Keratinocyte (primary cell): ENCODE data around the gene DUSP6. TPM values are rescaled to one million over a fixed set of nuclear protein-coding genes. Genes with fewer than 3 reads are reported as not detected.

Experiments used
- DNase-seq: peaks from one replicate; pipeline ENCODE4 v3.0.0-alpha.2; 2011; ENCODE audit warnings: low read depth, missing footprints, low spot score
- FAIRE-seq: peaks from 2 replicates; lab custom pipeline; 2011; peaks lifted over from hg19 to GRCh38; lab: Jason Lieb, UNC
- H2AFZ ChIP-seq: 2 replicates; pipeline ENCODE4 v1.6.0; 2012; ENCODE audit warnings: low read length, control low read depth, inconsistent platforms; ENCODE audit not compliant: control insufficient read depth
- H3K27ac ChIP-seq: 2 replicates; pipeline ENCODE4 v1.5.1; 2011; ENCODE audit warnings: low read length; ENCODE audit not compliant: control insufficient read depth, insufficient read depth
- H3K27me3 ChIP-seq: 3 replicates; pipeline ENCODE4 v1.6.0; 2011; ENCODE audit warnings: low read length; ENCODE audit not compliant: control insufficient read depth, insufficient read depth; ENCODE audit errors: extremely low read depth
- H3K36me3 ChIP-seq, 2 experiments: 2 replicates in 1 of 2; 3 replicates in 1 of 2; pipeline ENCODE4 v1.5.1; 2011; ENCODE audit warnings: low read length in 2 of 2, mild to moderate bottlenecking in 1 of 2; ENCODE audit not compliant: control insufficient read depth in 2 of 2, insufficient read depth in 2 of 2; ENCODE audit errors: extremely low read depth in 1 of 2
- H3K4me1 ChIP-seq: 3 replicates; pipeline ENCODE4 v1.5.1; 2011; ENCODE audit warnings: low read length; ENCODE audit not compliant: control insufficient read depth, insufficient read depth; ENCODE audit errors: extremely low read depth
- H3K4me2 ChIP-seq: 3 replicates; pipeline ENCODE4 v1.6.0; 2011; ENCODE audit warnings: low read depth, low read length; ENCODE audit not compliant: control insufficient read depth, insufficient read depth; ENCODE audit errors: extremely low read depth
- H3K4me3 ChIP-seq, 3 experiments: fragments of 200-600 bp in 1 of 3; sonication (generic) in 1 of 3; 2 replicates in 2 of 3; 3 replicates in 1 of 3; pipeline ENCODE4 v1.5.1; 2011 to 2016; ENCODE audit warnings: low read length in 3 of 3, mild to moderate bottlenecking in 3 of 3, control low read depth in 2 of 3, inconsistent platforms in 1 of 3, low read depth in 1 of 3, mixed read lengths in 1 of 3, mixed run types in 1 of 3, moderate library complexity in 1 of 3; ENCODE audit not compliant: control insufficient read depth in 2 of 3, insufficient read depth in 2 of 3; ENCODE audit errors: extremely low read depth in 1 of 3
- H3K79me2 ChIP-seq: 2 replicates; pipeline ENCODE4 v1.6.0; 2012; ENCODE audit warnings: low read length; ENCODE audit not compliant: control insufficient read depth, insufficient read depth
- H3K9ac ChIP-seq: 3 replicates; pipeline ENCODE4 v1.6.0; 2011; ENCODE audit warnings: low read length; ENCODE audit not compliant: control insufficient read depth, insufficient read depth; ENCODE audit errors: extremely low read depth
- H3K9me1 ChIP-seq: 3 replicates; pipeline ENCODE4 v1.6.0; 2011; ENCODE audit warnings: low read length; ENCODE audit not compliant: control insufficient read depth, insufficient read depth; ENCODE audit errors: extremely low read depth
- H3K9me3 ChIP-seq: 2 replicates; pipeline ENCODE4 v1.5.1; 2012; ENCODE audit warnings: low read depth, low read length; ENCODE audit not compliant: control insufficient read depth
- H4K20me1 ChIP-seq: 3 replicates; pipeline ENCODE4 v1.6.0; 2011; ENCODE audit warnings: low read length; ENCODE audit not compliant: control insufficient read depth, insufficient read depth; ENCODE audit errors: extremely low read depth
- CTCF ChIP-seq, 3 experiments: IDR thresholded peaks in 1 of 3; conservative IDR thresholded peaks in 1 of 3; optimal IDR thresholded peaks in 1 of 3; 2 replicates in 2 of 3; 3 replicates in 1 of 3; pipeline versions ENCODE3 to v1.5.1; 2011; ENCODE audit warnings: low read length in 3 of 3, mild to moderate bottlenecking in 3 of 3, moderate library complexity in 2 of 3, control low read depth in 1 of 3, inconsistent platforms in 1 of 3; ENCODE audit not compliant: insufficient read depth in 2 of 3; ENCODE audit errors: extremely low read depth in 1 of 3
- EZH2 ChIP-seq: IDR thresholded peaks from one replicate; pipeline ENCODE4 v1.6.1; 2012; ENCODE audit warnings: inconsistent platforms, mild to moderate bottlenecking, low read length, moderate library complexity
- dilution Hi-C: fragments of 300-500 bp; cut with MboI; formaldehyde crosslinking; loops from one replicate; pipeline ENCODE4 v1.7.0; 2020; ENCODE audit warnings: low sequenced_read_pairs; ENCODE audit not compliant: extremely low pct_ligation_motif_present
- polyA plus RNA-seq, 5 experiments: library from polyadenylated mRNA; depleted of rRNA in 3 of 5; stranded (reverse) in 3 of 5; stranded (forward) in 1 of 5; unstranded in 1 of 5; fragments of >200 nt; gene quantifications; 1 replicate in 1 of 5; 2 replicates in 3 of 5; 3 replicates in 1 of 5; pipeline versions ENCODE4 v1.2.1 to v1.2.3, GENCODE V29; 2011 to 2012; ENCODE audit warnings: missing spikeins in 2 of 5, low read depth in 1 of 5, low replicate concordance in 1 of 5

Gene DUSP6
- polyA plus RNA-seq, 1 donor (not counting 4 experiments of a cell fraction or from before 2014, with no cell fraction given), result 221 TPM

DNA sequence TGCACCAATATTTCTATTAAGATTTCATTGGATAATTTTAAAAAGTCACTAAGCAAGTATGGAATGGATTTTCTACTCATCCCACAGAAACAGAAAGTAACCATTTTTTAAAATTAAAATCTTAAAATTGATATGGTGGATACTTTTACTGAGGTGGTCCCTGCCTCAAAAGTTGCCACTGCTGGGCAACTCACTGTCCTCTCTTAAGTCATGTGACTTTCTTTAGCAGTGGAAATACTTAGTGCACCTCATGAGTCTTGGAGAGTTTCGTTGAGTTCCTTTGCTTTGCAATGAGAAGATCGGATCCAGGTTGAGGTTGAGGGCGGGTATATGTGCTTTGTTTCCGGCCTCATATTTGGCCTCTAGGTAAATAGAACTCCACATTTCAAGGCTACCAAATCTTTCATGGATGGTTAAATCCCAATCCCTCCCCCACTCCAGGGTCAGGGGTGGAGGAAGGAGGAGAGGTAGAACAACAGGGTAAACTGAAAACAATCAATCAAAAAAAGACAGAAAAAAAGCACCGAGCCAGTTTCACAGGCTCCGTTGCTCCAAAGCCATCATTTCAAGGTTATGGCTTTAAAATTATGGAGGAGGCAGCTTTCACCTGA lies 39.5 kb upstream of the DUSP6 start:
- H4K20me1 ChIP-seq, result no peaks in the 10 kb centered on the region
- no peaks in the 10 kb centered on the region for H3K27me3 ChIP-seq
- H3K4me3 ChIP-seq, result no peak overlapping the region
- no peak overlapping the region for H3K4me2 ChIP-seq
- FAIRE-seq (no peak), DNase-seq (no peak)
- H3K9me1 ChIP-seq, result no peaks in the 10 kb centered on the region
- H3K79me2 ChIP-seq, result no peaks in the 10 kb centered on the region
- H3K36me3 ChIP-seq, result no peaks in the 10 kb centered on the region
- no peaks in the 10 kb centered on the region for H3K4me1 ChIP-seq
- H3K9me3 ChIP-seq, result no peaks in the 10 kb centered on the region
- no peak overlapping the region for H2AFZ ChIP-seq
- no peak overlapping the region for H3K9ac ChIP-seq
- dilution Hi-C loops, result no loop called here
- TF ChIP-seq CTCF (optimal IDR thresholded peaks at IDR 0.05 in 1 of 3, IDR thresholded peaks at IDR 0.05 in 1 of 3, conservative IDR thresholded peaks at IDR 0.05 in 1 of 3; ENCODE audit: extremely low read depth in 1 of 3, insufficient read depth in 2 of 3, low read length in 3 of 3), result no peak
- no peak for TF ChIP-seq EZH2
- H3K27ac ChIP-seq, result no peak overlapping the region

- H3K4me3 ChIP-seq, result no peak overlapping the region
- H3K36me3 ChIP-seq, result no peaks in the 10 kb centered on the region
- no peaks in the 10 kb centered on the region for H3K9me1 ChIP-seq
- no peaks in the 10 kb centered on the region for H3K79me2 ChIP-seq
- H3K9me3 ChIP-seq, result no peaks in the 10 kb centered on the region
- no peak for FAIRE-seq
- no peaks in the 10 kb centered on the region for H3K4me1 ChIP-seq
- no peak for TF ChIP-seq EZH2
- no peak for TF ChIP-seq CTCF (optimal IDR thresholded peaks at IDR 0.05 in 1 of 3, IDR thresholded peaks at IDR 0.05 in 1 of 3, conservative IDR thresholded peaks at IDR 0.05 in 1 of 3; ENCODE audit: extremely low read depth in 1 of 3, insufficient read depth in 2 of 3, low read length in 3 of 3)
- no peak overlapping the region for H3K9ac ChIP-seq
- H3K27me3 ChIP-seq, result no peaks in the 10 kb centered on the region
- H2AFZ ChIP-seq, result no peak overlapping the region
- H4K20me1 ChIP-seq, result no peaks in the 10 kb centered on the region
- H3K4me2 ChIP-seq, result no peak overlapping the region
- no peak for DNase-seq
- dilution Hi-C loops, result no loop called here
- H3K27ac ChIP-seq, result no peak overlapping the region
These were observed 38.7 kb upstream of the DUSP6 start for GRCh38 chr12:89390802-89391673.
